ENCODE data around the gene SCGN.

DNA sequence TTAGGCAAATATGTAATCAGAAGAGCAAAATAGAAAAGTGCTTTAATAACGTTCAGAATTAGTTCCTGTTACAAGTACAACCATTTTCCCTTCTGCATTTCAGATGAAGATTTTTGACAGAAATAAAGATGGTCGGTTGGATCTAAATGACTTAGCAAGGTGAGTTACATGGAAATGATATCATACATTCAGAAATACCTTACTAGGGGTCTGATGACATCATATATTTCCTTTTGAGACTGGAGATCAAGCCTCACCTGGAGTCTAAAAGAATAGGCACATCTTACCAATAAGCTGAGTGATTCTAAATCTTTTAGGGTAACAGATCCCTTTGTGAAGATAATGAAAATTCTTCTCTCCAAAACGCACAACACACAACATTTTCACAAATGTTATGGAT lies 29.8 kb downstream of the SCGN start:
- no peak for TF ChIP-seq ZNF274 (IDR thresholded peaks at IDR 0.05; ENCODE audit: low read length)
- TF ChIP-seq ZNF274 (tag by site-specific recombination; IDR thresholded peaks at IDR 0.05; ENCODE audit: borderline replicate concordance) = no peak
- TF ChIP-seq CTCF (tag by site-specific recombination; IDR thresholded peaks at IDR 0.05) = no peak
- TF ChIP-seq ZNF211 (tag by site-specific recombination; IDR thresholded peaks at IDR 0.05; ENCODE audit: low read depth) = no peak
- TF ChIP-seq, protein P1, sequence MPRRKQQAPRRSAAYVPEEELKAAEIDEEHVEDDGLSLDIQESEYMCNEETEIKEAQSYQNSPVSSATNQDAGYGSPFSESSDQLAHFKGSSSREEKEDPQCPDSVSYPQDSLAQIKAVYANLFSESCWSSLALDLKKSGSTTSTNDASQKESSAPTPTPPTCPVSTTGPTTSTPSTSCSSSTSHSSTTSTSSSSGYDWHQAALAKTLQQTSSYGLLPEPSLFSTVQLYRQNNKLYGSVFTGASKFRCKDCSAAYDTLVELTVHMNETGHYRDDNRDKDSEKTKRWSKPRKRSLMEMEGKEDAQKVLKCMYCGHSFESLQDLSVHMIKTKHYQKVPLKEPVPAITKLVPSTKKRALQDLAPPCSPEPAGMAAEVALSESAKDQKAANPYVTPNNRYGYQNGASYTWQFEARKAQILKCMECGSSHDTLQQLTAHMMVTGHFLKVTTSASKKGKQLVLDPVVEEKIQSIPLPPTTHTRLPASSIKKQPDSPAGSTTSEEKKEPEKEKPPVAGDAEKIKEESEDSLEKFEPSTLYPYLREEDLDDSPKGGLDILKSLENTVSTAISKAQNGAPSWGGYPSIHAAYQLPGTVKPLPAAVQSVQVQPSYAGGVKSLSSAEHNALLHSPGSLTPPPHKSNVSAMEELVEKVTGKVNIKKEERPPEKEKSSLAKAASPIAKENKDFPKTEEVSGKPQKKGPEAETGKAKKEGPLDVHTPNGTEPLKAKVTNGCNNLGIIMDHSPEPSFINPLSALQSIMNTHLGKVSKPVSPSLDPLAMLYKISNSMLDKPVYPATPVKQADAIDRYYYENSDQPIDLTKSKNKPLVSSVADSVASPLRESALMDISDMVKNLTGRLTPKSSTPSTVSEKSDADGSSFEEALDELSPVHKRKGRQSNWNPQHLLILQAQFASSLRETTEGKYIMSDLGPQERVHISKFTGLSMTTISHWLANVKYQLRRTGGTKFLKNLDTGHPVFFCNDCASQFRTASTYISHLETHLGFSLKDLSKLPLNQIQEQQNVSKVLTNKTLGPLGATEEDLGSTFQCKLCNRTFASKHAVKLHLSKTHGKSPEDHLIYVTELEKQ (tag by site-specific recombination; IDR thresholded peaks at IDR 0.05; ENCODE audit: borderline replicate concordance) = no peak
- no peak for TF ChIP-seq ZNF501 (tag by site-specific recombination; IDR thresholded peaks at IDR 0.05)
- TF ChIP-seq ZSCAN5A (tag by site-specific recombination; IDR thresholded peaks at IDR 0.05) = no peak
- TF ChIP-seq SP7 (tag by site-specific recombination; IDR thresholded peaks at IDR 0.05) = no peak
- no peak for TF ChIP-seq ZNF777 (tag by site-specific recombination; IDR thresholded peaks at IDR 0.05; ENCODE audit: borderline replicate concordance)
- TF ChIP-seq ZNF114 (tag by site-specific recombination; IDR thresholded peaks at IDR 0.05) = no peak
- TF ChIP-seq ZNF138 (tag by site-specific recombination; IDR thresholded peaks at IDR 0.05; ENCODE audit: borderline replicate concordance) = no peak
- TF ChIP-seq ZBTB1 (tag by site-specific recombination; IDR thresholded peaks at IDR 0.05) = no peak
- no peak for TF ChIP-seq ZNF202 (tag by site-specific recombination; IDR thresholded peaks at IDR 0.05; ENCODE audit: borderline replicate concordance)
- no peak for TF ChIP-seq ZNF148 (tag by site-specific recombination; IDR thresholded peaks at IDR 0.05; ENCODE audit: borderline replicate concordance)
- no peak for TF ChIP-seq ZNF24 (tag by site-specific recombination; IDR thresholded peaks at IDR 0.05)
